RWPE2 (cell line): ENCODE results near the gene CHRNA7.

Experiments
- ATAC-seq: fragments of 200-7000 bp; cut with Tn5 transposase; 3 replicates; pipeline ENCODE4 v1.9.1; 2021; ENCODE audit warnings: low read depth
- DNase-seq: peaks from one replicate; pipeline ENCODE4 v3.0.0-alpha.2; 2020; ENCODE audit warnings: low spot score
- H3K27ac ChIP-seq: fragments of 450-650 bp; 2 replicates; pipeline ENCODE4 v1.5.1; 2017; ENCODE audit warnings: mild to moderate bottlenecking; ENCODE audit not compliant: poor library complexity, severe bottlenecking
- H3K27me3 ChIP-seq: fragments of 250-450 bp; sonication (Bioruptor Pico); 2 replicates; pipeline ENCODE4 v1.5.1; 2021; ENCODE audit warnings: mild to moderate bottlenecking, moderate library complexity; ENCODE audit not compliant: insufficient read depth, poor library complexity, severe bottlenecking
- H3K36me3 ChIP-seq: fragments of 250-450 bp; sonication (Bioruptor Pico); 2 replicates; pipeline ENCODE4 v1.5.1; 2020; ENCODE audit warnings: low read depth, mild to moderate bottlenecking, moderate library complexity
- H3K4me1 ChIP-seq: fragments of 250-450 bp; sonication (Bioruptor Pico); 2 replicates; pipeline ENCODE4 v1.5.1; 2021; ENCODE audit warnings: mild to moderate bottlenecking, moderate library complexity; ENCODE audit not compliant: insufficient read depth, poor library complexity, severe bottlenecking
- H3K4me3 ChIP-seq: fragments of 250-450 bp; sonication (Bioruptor Pico); 2 replicates; pipeline ENCODE4 v1.5.1; 2021; ENCODE audit warnings: mild to moderate bottlenecking, moderate library complexity; ENCODE audit not compliant: severe bottlenecking
- H3K9me3 ChIP-seq: fragments of 250-450 bp; sonication (Bioruptor Pico); 2 replicates; pipeline ENCODE4 v1.5.1; 2021; ENCODE audit warnings: mild to moderate bottlenecking, moderate library complexity; ENCODE audit not compliant: severe bottlenecking
- CTCF ChIP-seq: fragments of 450-650 bp; IDR thresholded peaks from one replicate; pipeline ENCODE4 v1.5.1; 2017; ENCODE audit warnings: mild to moderate bottlenecking, moderate library complexity; ENCODE audit not compliant: poor library complexity, severe bottlenecking

CHRNA7 gene

GRCh38 chr15:32108661-32109060, 78.3 kb downstream of the CHRNA7 start:
- TF ChIP-seq CTCF, result no peak
- Histone ChIP-seq H3K9me3 (no peaks in the 10 kb centered on the region), H3K4me1 (no peaks in the 10 kb centered on the region), H3K27me3 (peaks cover 52% of the 10 kb centered on the region), H3K36me3 (no peaks in the 10 kb centered on the region), H3K4me3 (no peak overlapping the region), H3K27ac (no peak overlapping the region)
- ATAC-seq, result no peak
- DNase-seq, result no peak

GRCh38 chr15:32112101-32112500, 81.8 kb downstream of the CHRNA7 start:
- no peaks in the 10 kb centered on the region for H3K9me3 ChIP-seq
- no peak for TF ChIP-seq CTCF
- ATAC-seq, result no peak

GRCh38 chr15:32113224-32113623, 82.9 kb downstream of the CHRNA7 start:
- no peak for DNase-seq
- H3K27ac ChIP-seq, result no peak overlapping the region
- H3K9me3 ChIP-seq, result no peaks in the 10 kb centered on the region
- H3K4me1 ChIP-seq, result no peaks in the 10 kb centered on the region
- ATAC-seq, result no peak
- H3K36me3 ChIP-seq, result no peaks in the 10 kb centered on the region
- no peak for TF ChIP-seq CTCF
- peaks cover 59% of the 10 kb centered on the region for H3K27me3 ChIP-seq
- no peak overlapping the region for H3K4me3 ChIP-seq

More at GRCh38 chr15:32112101-32112500, 81.8 kb downstream of the CHRNA7 start:
- Histone ChIP-seq H3K27me3 (peaks cover 48% of the 10 kb centered on the region), H3K4me3 (no peak overlapping the region), H3K36me3 (no peaks in the 10 kb centered on the region), H3K27ac (no peak overlapping the region), H3K4me1 (no peaks in the 10 kb centered on the region)
- no peak for DNase-seq

- Histone ChIP-seq H3K36me3 (no peaks in the 10 kb centered on the region), H3K9me3 (no peaks in the 10 kb centered on the region), H3K27me3 (peaks cover 76% of the 10 kb centered on the region), H3K4me1 (no peaks in the 10 kb centered on the region), H3K4me3 (no peak overlapping the region), H3K27ac (no peak overlapping the region)
- DNase-seq (no peak), ATAC-seq (no peak)
- no peak for TF ChIP-seq CTCF
These were observed 86.8 kb downstream of the CHRNA7 start for GRCh38 chr15:32117122-32117521.

- Histone ChIP-seq H3K27ac (no peak overlapping the region), H3K4me3 (no peak overlapping the region), H3K36me3 (no peaks in the 10 kb centered on the region), H3K9me3 (no peaks in the 10 kb centered on the region), H3K4me1 (no peaks in the 10 kb centered on the region), H3K27me3 (peaks cover 86% of the 10 kb centered on the region)
- DNase-seq (no peak), ATAC-seq (no peak)
- TF ChIP-seq CTCF, result no peak
These were observed 89.0 kb downstream of the CHRNA7 start for GRCh38 chr15:32119286-32119685.
